HL-60/S4 treated with phorbol 12-myristate 13-acetate at 8.2 ng/mL for 4 days and 3 days (cell line): ENCODE results near the gene NEDD9.

ENCODE experiments used
- in situ Hi-C: fragments of 300-500 bp; cut with MboI; formaldehyde crosslinking; loops from 2 replicates; pipeline ENCODE4 v1.15.0; 2022; ENCODE audit warnings: low sequenced_read_pairs

The NEDD9 gene

GRCh38 chr6:11262242-11262641 is 29.8 kb upstream of the NEDD9 start:
- in situ Hi-C loops = no loop called here

- in situ Hi-C loops = no loop called here
Observed at GRCh38 chr6:11260249-11261038, 28.0 kb upstream of the NEDD9 start.

- in situ Hi-C loops = no loop called here
Observed at GRCh38 chr6:11258260-11259237, 26.1 kb upstream of the NEDD9 start.

- in situ Hi-C loops = no loop called here
Observed at GRCh38 chr6:11255610-11256009, 23.1 kb upstream of the NEDD9 start.

GRCh38 chr6:11253594-11253993 is 21.1 kb upstream of the NEDD9 start:
- in situ Hi-C loops = no loop called here

- in situ Hi-C loops = no loop called here
Observed at GRCh38 chr6:11251553-11252360, 19.3 kb upstream of the NEDD9 start.

GRCh38 chr6:11250108-11250507 is 17.6 kb upstream of the NEDD9 start:
- in situ Hi-C loops = no loop called here

- in situ Hi-C loops = no loop called here
Observed at GRCh38 chr6:11248974-11249761, 16.7 kb upstream of the NEDD9 start.

- in situ Hi-C loops = no loop called here
Observed at GRCh38 chr6:11246722-11247121, 14.3 kb upstream of the NEDD9 start.

GRCh38 chr6:11245381-11246256 is 13.2 kb upstream of the NEDD9 start:
- in situ Hi-C loops = no loop called here

- in situ Hi-C loops = no loop called here
Observed at GRCh38 chr6:11244387-11245126, 12.1 kb upstream of the NEDD9 start.

GRCh38 chr6:11243861-11244260 is 11.4 kb upstream of the NEDD9 start:
- in situ Hi-C loops = no loop called here

GRCh38 chr6:11242711-11243110 is 10.2 kb upstream of the NEDD9 start:
- in situ Hi-C loops = no loop called here

- in situ Hi-C loops = no loop called here
Observed at GRCh38 chr6:11241793-11242201, 9.3 kb upstream of the NEDD9 start.

- in situ Hi-C loops = no loop called here
Observed at GRCh38 chr6:11241154-11241792, 8.8 kb upstream of the NEDD9 start.

- in situ Hi-C loops = no loop called here
Observed at GRCh38 chr6:11237956-11238355, 5.5 kb upstream of the NEDD9 start.

- in situ Hi-C loops = no loop called here
Observed at GRCh38 chr6:11237428-11237827, 5.0 kb upstream of the NEDD9 start.

GRCh38 chr6:11236915-11237314 is 4.4 kb upstream of the NEDD9 start:
- in situ Hi-C loops = no loop called here
